ENCODE data around the gene TRPM6.
A peak's percentile ranks its signal among the peaks of the same experiment; 100 is the strongest.
"Not testable (repeated sequence)": the region's sequence is repeated elsewhere in the genome, so short reads cannot be mapped to it uniquely, and the experiment has no call there.

Gene TRPM6

GRCh38 chr9:74856989-74857388 lies 30.7 kb downstream of the TRPM6 start:
- no peak for DNase-seq (ENCODE audit: low spot score)

GRCh38 chr9:74855072-74855471 lies 32.6 kb downstream of the TRPM6 start:
- DNase-seq (ENCODE audit: low spot score) = no peak

- not testable (repeated sequence) for DNase-seq (ENCODE audit: low spot score)
Measured at GRCh38 chr9:74853024-74853423, 34.7 kb downstream of the TRPM6 start.

GRCh38 chr9:74848153-74848525 lies 39.6 kb downstream of the TRPM6 start:
- DNase-seq (ENCODE audit: low spot score) = no peak

GRCh38 chr9:74847478-74848152 lies 40.1 kb downstream of the TRPM6 start:
- DNase-seq (ENCODE audit: low spot score) = no peak

- no peak for DNase-seq (ENCODE audit: low spot score)
Measured at GRCh38 chr9:74846766-74847165, 41.0 kb downstream of the TRPM6 start.

- peak; percentile 49 for DNase-seq (ENCODE audit: low spot score)
Measured at GRCh38 chr9:74838351-74838750, 49.4 kb downstream of the TRPM6 start.

GRCh38 chr9:74824654-74825053 lies 63.1 kb downstream of the TRPM6 start:
- no peak for DNase-seq (ENCODE audit: low spot score)

GRCh38 chr9:74821636-74822035 lies 66.1 kb downstream of the TRPM6 start:
- DNase-seq (ENCODE audit: low spot score) = peak; percentile 86

GRCh38 chr9:74817816-74818215 lies 69.9 kb downstream of the TRPM6 start:
- DNase-seq (ENCODE audit: low spot score) = no peak

GRCh38 chr9:74817281-74817810 lies 70.4 kb downstream of the TRPM6 start:
- DNase-seq (ENCODE audit: low spot score) = no peak

GRCh38 chr9:74810200-74810599 lies 77.5 kb downstream of the TRPM6 start:
- DNase-seq (ENCODE audit: low spot score) = no peak

GRCh38 chr9:74804018-74804385 lies 83.7 kb downstream of the TRPM6 start:
- DNase-seq (ENCODE audit: low spot score) = no peak

- DNase-seq (ENCODE audit: low spot score) = no peak
Measured at GRCh38 chr9:74803376-74804017, 84.2 kb downstream of the TRPM6 start.

- DNase-seq (ENCODE audit: low spot score) = no peak
Measured at GRCh38 chr9:74800226-74800625, 87.5 kb downstream of the TRPM6 start.

- no peak for DNase-seq (ENCODE audit: low spot score)
Measured at GRCh38 chr9:74795803-74796202, 91.9 kb downstream of the TRPM6 start.

- no peak for DNase-seq (ENCODE audit: low spot score)
Measured at GRCh38 chr9:74795081-74795480, 92.6 kb downstream of the TRPM6 start.

GRCh38 chr9:74784506-74784905 lies 103.2 kb downstream of the TRPM6 start:
- no peak for DNase-seq (ENCODE audit: low spot score)

- DNase-seq (ENCODE audit: low spot score) = no peak
Measured at GRCh38 chr9:74783408-74783807, 104.3 kb downstream of the TRPM6 start.

GRCh38 chr9:74777136-74777879 lies 110.4 kb downstream of the TRPM6 start:
- peak; percentile 78 for DNase-seq (ENCODE audit: low spot score)

GRCh38 chr9:74775396-74775795 lies 112.3 kb downstream of the TRPM6 start:
- no peak for DNase-seq (ENCODE audit: low spot score)

- DNase-seq (ENCODE audit: low spot score) = peak; percentile 93
Measured at GRCh38 chr9:74773886-74774479, 113.7 kb downstream of the TRPM6 start.

- DNase-seq (ENCODE audit: low spot score) = no peak
Measured at GRCh38 chr9:74772121-74772520, 115.6 kb downstream of the TRPM6 start.

Measured in Ammon's horn (tissue), 1 donor.